Retinal pigment epithelial cell (primary cell): Measurements from ENCODE around the gene AMDHD1.

ENCODE experiments used
- DNase-seq: peaks from one replicate; pipeline ENCODE4 v3.0.0-alpha.2; 2010; ENCODE audit warnings: low read depth
- H3K4me3 ChIP-seq: 2 replicates; pipeline ENCODE4 v1.5.1; 2011; ENCODE audit warnings: mild to moderate bottlenecking, low read length, control low read depth, moderate library complexity
- TF ChIP-seq, protein P1 (sequence below): conservative IDR thresholded peaks from 2 replicates; pipeline ENCODE4 v1.5.1; 2011; ENCODE audit warnings: low read depth, low read length, control low read depth, inconsistent platforms

Gene AMDHD1

DNA sequence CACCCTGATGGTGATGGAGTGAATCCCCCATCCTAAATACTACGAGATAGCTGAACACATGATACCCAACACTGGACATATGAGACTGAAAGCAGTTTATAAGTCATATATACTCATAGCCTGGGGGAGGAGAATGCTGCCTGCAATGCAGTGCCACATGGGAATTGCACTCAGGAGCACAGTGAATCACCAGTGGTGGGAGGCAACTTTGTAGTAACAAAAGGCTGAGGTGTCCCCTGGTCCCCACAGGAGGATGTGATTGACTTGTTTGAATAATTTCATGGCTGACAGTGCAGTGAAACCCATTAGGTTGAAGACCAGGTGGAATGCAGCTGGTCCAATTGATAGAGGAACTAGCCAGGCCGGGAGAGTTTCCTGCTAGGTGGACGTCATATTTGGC is 20.9 kb upstream of the AMDHD1 start:
- H3K4me3 ChIP-seq: no peak overlapping the region
- no peak for DNase-seq
- TF ChIP-seq, protein P1, sequence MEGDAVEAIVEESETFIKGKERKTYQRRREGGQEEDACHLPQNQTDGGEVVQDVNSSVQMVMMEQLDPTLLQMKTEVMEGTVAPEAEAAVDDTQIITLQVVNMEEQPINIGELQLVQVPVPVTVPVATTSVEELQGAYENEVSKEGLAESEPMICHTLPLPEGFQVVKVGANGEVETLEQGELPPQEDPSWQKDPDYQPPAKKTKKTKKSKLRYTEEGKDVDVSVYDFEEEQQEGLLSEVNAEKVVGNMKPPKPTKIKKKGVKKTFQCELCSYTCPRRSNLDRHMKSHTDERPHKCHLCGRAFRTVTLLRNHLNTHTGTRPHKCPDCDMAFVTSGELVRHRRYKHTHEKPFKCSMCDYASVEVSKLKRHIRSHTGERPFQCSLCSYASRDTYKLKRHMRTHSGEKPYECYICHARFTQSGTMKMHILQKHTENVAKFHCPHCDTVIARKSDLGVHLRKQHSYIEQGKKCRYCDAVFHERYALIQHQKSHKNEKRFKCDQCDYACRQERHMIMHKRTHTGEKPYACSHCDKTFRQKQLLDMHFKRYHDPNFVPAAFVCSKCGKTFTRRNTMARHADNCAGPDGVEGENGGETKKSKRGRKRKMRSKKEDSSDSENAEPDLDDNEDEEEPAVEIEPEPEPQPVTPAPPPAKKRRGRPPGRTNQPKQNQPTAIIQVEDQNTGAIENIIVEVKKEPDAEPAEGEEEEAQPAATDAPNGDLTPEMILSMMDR: no peak

DNA sequence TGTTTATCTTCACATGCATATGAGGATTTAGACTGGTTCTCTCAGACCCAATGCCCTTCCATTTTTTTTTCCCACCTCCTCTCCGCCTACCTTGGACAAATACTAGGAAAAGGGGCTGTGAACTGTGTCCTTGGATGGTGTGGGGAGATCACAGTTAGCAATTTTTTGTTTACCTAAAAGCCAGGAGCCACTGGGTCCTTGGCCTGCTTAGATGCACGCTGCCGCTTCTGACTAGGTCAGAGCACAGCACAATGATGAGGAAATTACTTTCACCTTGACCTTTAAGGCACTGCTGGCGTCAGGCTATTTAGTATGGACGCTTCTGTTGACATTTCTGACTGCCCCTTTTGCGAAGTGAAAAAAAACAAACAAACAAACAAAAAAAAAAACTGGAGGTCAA is 2.6 kb upstream of the AMDHD1 start:
- H3K4me3 ChIP-seq: no peak overlapping the region
- TF ChIP-seq, protein P1: no peak
- no peak for DNase-seq

DNA sequence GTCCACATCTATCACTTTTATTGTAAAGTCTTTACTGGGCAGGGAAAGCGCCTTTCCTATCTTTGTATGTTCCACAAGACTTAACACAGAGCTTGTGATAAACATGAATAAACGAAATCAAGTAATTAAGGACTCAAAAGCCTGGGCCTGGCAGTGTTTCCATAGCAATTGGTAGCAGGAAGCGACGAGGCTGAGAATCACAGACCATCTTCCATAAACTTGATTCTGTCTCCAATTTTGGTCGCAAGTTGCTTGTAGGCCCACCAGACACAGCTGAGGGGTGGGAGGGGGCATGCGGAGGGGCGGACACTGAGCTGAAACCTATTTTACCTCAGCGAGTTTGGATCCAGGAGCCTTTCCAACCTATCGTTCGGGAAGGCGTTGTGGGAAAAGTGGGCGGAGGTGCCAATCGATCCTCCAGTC is 1.0 kb upstream of the AMDHD1 start:
- TF ChIP-seq, protein P1: no peak
- H3K4me3 ChIP-seq: peak overlapping the region; percentile 86
- no peak for DNase-seq

DNA sequence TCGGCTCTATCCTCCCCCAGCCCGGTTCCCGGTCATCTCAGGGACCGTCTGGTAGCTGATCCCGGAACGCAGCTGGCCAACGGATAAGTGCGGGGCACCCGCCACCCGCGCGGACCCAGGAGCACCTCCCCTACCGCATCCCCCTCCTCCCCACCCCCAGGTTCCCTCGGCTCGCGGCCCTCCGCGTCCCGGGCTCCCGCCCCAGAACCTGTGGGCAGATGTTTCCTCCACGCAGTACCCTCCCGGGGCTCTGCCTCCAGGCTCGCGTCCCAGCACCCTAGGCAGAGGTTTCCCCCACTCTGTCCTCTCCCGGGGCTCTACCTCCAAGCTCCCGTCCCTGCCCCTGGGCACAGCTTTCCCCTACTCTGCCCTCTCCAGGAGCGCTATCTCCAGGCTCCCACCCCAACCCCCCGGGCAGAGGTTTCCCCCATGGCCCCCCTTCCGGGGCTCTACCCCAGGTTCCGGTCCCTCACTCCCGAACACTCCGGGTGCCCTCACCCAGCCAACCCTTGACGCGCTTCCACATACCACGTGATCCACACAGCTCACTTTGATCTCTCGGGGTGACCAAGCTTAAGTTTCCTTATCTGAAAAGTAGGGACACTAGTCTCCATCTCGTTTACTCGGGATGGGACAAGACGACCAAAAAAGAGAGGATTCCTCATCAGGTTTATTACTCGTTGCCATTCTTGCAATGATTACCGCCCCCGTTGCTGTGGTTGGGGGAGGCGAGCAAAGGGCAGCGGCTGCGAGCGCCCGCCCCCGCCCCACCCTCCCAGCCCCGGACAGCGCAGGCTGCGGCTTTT is 404 bp upstream of the AMDHD1 start, which contains the start of gene CCDC38:
TSS of gene CCDC38 (minus strand) at position 91 of the 806 bp plus-strand sequence. CDS start 6,105 bp downstream, outside the sequence.
- DNase-seq: peak; percentile 13
- TF ChIP-seq, protein P1: no peak
- H3K4me3 ChIP-seq: peak within 1 kb of the TSS; percentile 86

DNA sequence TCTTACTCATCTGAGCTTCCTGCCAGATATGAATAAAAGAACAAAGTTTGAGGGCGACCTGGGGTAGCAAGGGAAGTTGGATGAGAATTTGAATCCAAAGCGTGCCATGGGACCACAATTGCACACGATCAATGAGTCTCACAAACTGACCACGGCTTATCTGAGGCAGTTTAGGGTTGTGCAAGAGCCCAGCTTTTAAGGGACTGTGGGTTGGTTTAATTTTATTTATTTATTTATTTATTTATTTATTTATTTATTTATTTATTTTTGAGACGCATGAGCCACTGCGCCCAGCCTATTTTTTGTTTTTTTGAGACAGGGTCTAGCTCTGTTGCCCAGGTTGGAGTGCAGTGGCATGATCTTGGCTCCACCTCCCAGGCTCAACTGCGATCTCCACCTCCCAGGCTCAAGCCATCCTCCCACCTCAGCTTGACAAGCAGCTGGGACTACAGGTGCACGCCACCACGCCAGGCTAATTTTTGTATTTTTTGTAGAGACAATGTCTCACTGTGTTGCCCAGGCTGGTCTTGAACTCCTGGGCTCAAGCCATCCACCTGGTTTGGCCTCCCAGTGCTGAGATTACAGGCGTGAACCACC is 1.1 kb downstream of the AMDHD1 start:
- no peak overlapping the region for H3K4me3 ChIP-seq
- DNase-seq: no peak
- TF ChIP-seq, protein P1: no peak

DNA sequence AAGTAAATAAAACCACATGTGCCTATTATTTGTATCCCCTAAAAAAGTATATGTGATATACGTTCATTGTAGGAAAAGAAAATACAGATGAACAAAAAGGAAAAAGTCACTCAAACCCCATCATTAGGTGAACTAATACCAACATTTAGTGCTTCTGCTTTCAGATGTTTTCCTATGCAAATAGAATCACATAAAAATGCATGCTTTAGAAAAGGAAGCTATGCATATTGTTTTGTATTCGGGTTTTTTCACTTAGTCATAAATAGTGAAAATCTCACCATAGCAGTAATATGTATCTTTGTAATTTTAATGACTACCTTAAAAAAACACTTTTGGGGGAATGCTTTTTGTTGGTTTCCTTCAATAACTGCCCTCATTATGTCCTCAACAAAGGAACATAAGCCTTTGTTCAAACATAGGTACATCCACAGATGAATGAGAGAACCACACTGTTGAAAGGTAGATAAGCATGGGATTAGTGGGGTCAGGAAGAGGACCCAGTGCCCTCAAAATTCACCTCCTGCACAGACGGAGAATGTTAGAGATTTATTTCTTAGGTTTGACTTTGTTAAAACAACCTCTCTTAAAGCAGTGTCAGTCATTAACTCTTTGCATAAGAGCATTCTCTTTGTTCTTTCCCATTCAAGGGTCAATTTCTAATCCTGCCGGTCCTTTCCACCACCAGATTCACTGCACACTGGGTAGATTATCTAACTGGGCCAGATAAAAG is 6.5 kb downstream of the AMDHD1 start:
- DNase-seq: no peak
- TF ChIP-seq, protein P1: no peak
- H3K4me3 ChIP-seq: no peak overlapping the region
